Adrenal gland (tissue), 5 donors: Measurements from ENCODE around the gene S100A1.
"Not testable (repeated sequence)": the region's sequence is repeated elsewhere in the genome, so short reads cannot be mapped to it uniquely, and the experiment has no call there.

ENCODE experiments used
- POLR2A ChIP-seq, 2 donors: fragments of 450-650 bp; IDR thresholded peaks; one replicate each; pipeline ENCODE4 v1.6.1; 2017; ENCODE audit warnings: antibody characterized with exemption in 2 of 2, mild to moderate bottlenecking in 2 of 2, moderate library complexity in 1 of 2
- TF ChIP-seq, protein P1 (sequence below), 6 experiments: fragments of 450-650 bp in 4 of 6; fragments of 200-600 bp in 2 of 6; sonication (generic) in 1 of 6; IDR thresholded peaks; 1 replicate in 5 of 6; 2 replicates in 1 of 6; pipeline versions ENCODE4 v1.5.1 to v1.8.0; 2016 to 2021; ENCODE audit warnings: antibody characterized with exemption in 6 of 6, mild to moderate bottlenecking in 2 of 6, moderate library complexity in 1 of 6
- donor health status: DM: no; HTN: no; CAD: no.

DNA sequence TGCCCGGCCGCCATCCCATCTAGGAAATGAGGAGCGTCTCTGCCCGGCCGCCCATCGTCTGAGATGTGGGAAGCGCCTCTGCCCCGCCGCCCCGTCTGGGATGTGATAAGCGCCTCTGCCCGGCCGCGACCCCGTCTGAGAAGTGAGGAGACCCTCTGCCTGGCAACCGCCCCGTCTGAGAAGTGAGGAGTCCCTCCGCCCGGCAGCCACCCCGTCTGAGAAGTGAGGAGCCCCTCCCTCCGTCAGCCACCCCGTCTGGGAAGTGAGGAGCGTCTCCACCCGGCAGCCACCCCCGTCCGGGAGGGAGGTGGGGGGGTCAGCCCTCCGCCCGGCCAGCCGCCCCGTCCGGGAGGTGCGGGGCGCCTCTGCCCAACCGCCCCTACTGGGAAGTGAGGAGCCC, 45.4 kb upstream of the S100A1 start:
- TF ChIP-seq, protein P1, sequence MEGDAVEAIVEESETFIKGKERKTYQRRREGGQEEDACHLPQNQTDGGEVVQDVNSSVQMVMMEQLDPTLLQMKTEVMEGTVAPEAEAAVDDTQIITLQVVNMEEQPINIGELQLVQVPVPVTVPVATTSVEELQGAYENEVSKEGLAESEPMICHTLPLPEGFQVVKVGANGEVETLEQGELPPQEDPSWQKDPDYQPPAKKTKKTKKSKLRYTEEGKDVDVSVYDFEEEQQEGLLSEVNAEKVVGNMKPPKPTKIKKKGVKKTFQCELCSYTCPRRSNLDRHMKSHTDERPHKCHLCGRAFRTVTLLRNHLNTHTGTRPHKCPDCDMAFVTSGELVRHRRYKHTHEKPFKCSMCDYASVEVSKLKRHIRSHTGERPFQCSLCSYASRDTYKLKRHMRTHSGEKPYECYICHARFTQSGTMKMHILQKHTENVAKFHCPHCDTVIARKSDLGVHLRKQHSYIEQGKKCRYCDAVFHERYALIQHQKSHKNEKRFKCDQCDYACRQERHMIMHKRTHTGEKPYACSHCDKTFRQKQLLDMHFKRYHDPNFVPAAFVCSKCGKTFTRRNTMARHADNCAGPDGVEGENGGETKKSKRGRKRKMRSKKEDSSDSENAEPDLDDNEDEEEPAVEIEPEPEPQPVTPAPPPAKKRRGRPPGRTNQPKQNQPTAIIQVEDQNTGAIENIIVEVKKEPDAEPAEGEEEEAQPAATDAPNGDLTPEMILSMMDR (IDR thresholded peaks at IDR 0.05), result not testable (repeated sequence)
- not testable (repeated sequence) for TF ChIP-seq POLR2A (IDR thresholded peaks at IDR 0.05)
